Measurements from ENCODE around the gene GAS1. TPM values are rescaled to one million over a fixed set of nuclear protein-coding genes. Genes with fewer than 3 reads are reported as not detected.

The GAS1 gene, protein sequence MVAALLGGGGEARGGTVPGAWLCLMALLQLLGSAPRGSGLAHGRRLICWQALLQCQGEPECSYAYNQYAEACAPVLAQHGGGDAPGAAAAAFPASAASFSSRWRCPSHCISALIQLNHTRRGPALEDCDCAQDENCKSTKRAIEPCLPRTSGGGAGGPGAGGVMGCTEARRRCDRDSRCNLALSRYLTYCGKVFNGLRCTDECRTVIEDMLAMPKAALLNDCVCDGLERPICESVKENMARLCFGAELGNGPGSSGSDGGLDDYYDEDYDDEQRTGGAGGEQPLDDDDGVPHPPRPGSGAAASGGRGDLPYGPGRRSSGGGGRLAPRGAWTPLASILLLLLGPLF
- 113 TPM for total RNA-seq

- Histone ChIP-seq H3K9me3 (ENCODE audit: control insufficient read depth in 3 of 3, low read length in 3 of 3) (no peaks in the 10 kb centered on the region), H3K9ac (ENCODE audit: low read depth in 1 of 3, low read length in 3 of 3) (peak within 1 kb of the TSS; percentile 80 to 87 (median 84)), H3K27ac (ENCODE audit: low read depth, low read length) (peak within 1 kb of the TSS; percentile 74), H3K27me3 (ENCODE audit: control insufficient read depth in 3 of 3, insufficient read depth in 3 of 3, low read length in 3 of 3) (peaks cover 0 to 8% (median 1%) of the 10 kb centered on the region in 3 donors), H3K36me3 (ENCODE audit: control insufficient read depth in 3 of 3, insufficient read depth in 3 of 3, low read length in 3 of 3) (peaks cover 0 to 2% (median 0%) of the 10 kb centered on the region in 3 donors), H3K4me3 (ENCODE audit: low read length in 3 of 3) (peak within 1 kb of the TSS; percentile 85 to 96 (median 94)), H3K4me1 (ENCODE audit: control insufficient read depth in 3 of 3, insufficient read depth in 3 of 3, low read length in 3 of 3) (peaks cover 13 to 16% (median 13%) of the 10 kb centered on the region in 3 donors)
Observed at GRCh38 chr9:86947146-86948073, at the start of gene GAS1. Gene GAS1 (minus strand): TSS chr9:86947506. CDS start chr9:86946779, 727 bp downstream.

- Histone ChIP-seq H3K4me3 (ENCODE audit: low read length in 3 of 3) (no peak overlapping the region), H3K9me3 (ENCODE audit: control insufficient read depth in 3 of 3, low read length in 3 of 3) (no peaks in the 10 kb centered on the region), H3K36me3 (ENCODE audit: control insufficient read depth in 3 of 3, insufficient read depth in 3 of 3, low read length in 3 of 3) (no peaks in the 10 kb centered on the region), H3K27ac (ENCODE audit: low read depth, low read length) (no peak overlapping the region), H3K4me1 (ENCODE audit: control insufficient read depth in 3 of 3, insufficient read depth in 3 of 3, low read length in 3 of 3) (no peaks in the 10 kb centered on the region), H3K27me3 (ENCODE audit: control insufficient read depth in 3 of 3, insufficient read depth in 3 of 3, low read length in 3 of 3) (no peaks in the 10 kb centered on the region), H3K9ac (ENCODE audit: low read depth in 1 of 3, low read length in 3 of 3) (no peak overlapping the region)
Observed at GRCh38 chr9:86994231-86994630, 46.9 kb upstream of the GAS1 start.

DNA sequence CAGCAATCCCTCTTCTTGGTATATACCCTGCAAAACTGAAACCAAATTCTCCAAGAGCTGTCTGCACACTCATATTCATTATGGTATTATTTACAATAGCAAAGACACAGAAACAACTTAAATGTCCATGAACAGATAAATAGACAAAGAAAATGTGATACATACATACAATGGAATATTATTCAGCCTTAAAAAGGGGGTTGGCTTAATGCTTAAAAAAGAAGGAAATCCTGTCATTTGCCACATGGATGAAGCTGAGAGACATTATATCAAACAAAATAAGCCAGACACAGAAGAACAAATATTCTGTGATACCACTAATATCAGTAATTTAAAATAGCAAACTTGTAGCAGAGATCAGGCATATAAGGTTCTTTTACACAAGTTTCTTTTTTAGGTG, 46.5 kb upstream of the GAS1 start:
- H3K27me3 ChIP-seq (ENCODE audit: control insufficient read depth in 3 of 3, insufficient read depth in 3 of 3, low read length in 3 of 3): no peaks in the 10 kb centered on the region
- H3K27ac ChIP-seq (ENCODE audit: low read depth, low read length): no peak overlapping the region
- H3K9ac ChIP-seq (ENCODE audit: low read depth in 1 of 3, low read length in 3 of 3): no peak overlapping the region
- no peak overlapping the region for H3K4me3 ChIP-seq (ENCODE audit: low read length in 3 of 3)
- H3K9me3 ChIP-seq (ENCODE audit: control insufficient read depth in 3 of 3, low read length in 3 of 3): no peaks in the 10 kb centered on the region
- no peaks in the 10 kb centered on the region for H3K4me1 ChIP-seq (ENCODE audit: control insufficient read depth in 3 of 3, insufficient read depth in 3 of 3, low read length in 3 of 3)
- no peaks in the 10 kb centered on the region for H3K36me3 ChIP-seq (ENCODE audit: control insufficient read depth in 3 of 3, insufficient read depth in 3 of 3, low read length in 3 of 3)

- H3K9me3 ChIP-seq (ENCODE audit: control insufficient read depth in 3 of 3, low read length in 3 of 3): no peaks in the 10 kb centered on the region
- no peak overlapping the region for H3K9ac ChIP-seq (ENCODE audit: low read depth in 1 of 3, low read length in 3 of 3)
- H3K27me3 ChIP-seq (ENCODE audit: control insufficient read depth in 3 of 3, insufficient read depth in 3 of 3, low read length in 3 of 3): no peaks in the 10 kb centered on the region
- no peak overlapping the region for H3K27ac ChIP-seq (ENCODE audit: low read depth, low read length)
- H3K4me3 ChIP-seq (ENCODE audit: low read length in 3 of 3): no peak overlapping the region
- no peaks in the 10 kb centered on the region for H3K36me3 ChIP-seq (ENCODE audit: control insufficient read depth in 3 of 3, insufficient read depth in 3 of 3, low read length in 3 of 3)
- H3K4me1 ChIP-seq (ENCODE audit: control insufficient read depth in 3 of 3, insufficient read depth in 3 of 3, low read length in 3 of 3): no peaks in the 10 kb centered on the region
Observed at GRCh38 chr9:86991077-86991476, 43.8 kb upstream of the GAS1 start.

GRCh38 chr9:86990290-86990689, 43.0 kb upstream of the GAS1 start:
- Histone ChIP-seq H3K9ac (ENCODE audit: low read depth in 1 of 3, low read length in 3 of 3) (no peak overlapping the region), H3K36me3 (ENCODE audit: control insufficient read depth in 3 of 3, insufficient read depth in 3 of 3, low read length in 3 of 3) (no peaks in the 10 kb centered on the region), H3K27ac (ENCODE audit: low read depth, low read length) (no peak overlapping the region), H3K4me1 (ENCODE audit: control insufficient read depth in 3 of 3, insufficient read depth in 3 of 3, low read length in 3 of 3) (no peaks in the 10 kb centered on the region), H3K9me3 (ENCODE audit: control insufficient read depth in 3 of 3, low read length in 3 of 3) (no peaks in the 10 kb centered on the region), H3K4me3 (ENCODE audit: low read length in 3 of 3) (no peak overlapping the region), H3K27me3 (ENCODE audit: control insufficient read depth in 3 of 3, insufficient read depth in 3 of 3, low read length in 3 of 3) (no peaks in the 10 kb centered on the region)

- H3K4me1 ChIP-seq (ENCODE audit: control insufficient read depth in 3 of 3, insufficient read depth in 3 of 3, low read length in 3 of 3): peaks cover 5 to 20% (median 7%) of the 10 kb centered on the region in 3 donors
- no peaks in the 10 kb centered on the region for H3K9me3 ChIP-seq (ENCODE audit: control insufficient read depth in 3 of 3, low read length in 3 of 3)
- no peak overlapping the region for H3K4me3 ChIP-seq (ENCODE audit: low read length in 3 of 3)
- H3K27me3 ChIP-seq (ENCODE audit: control insufficient read depth in 3 of 3, insufficient read depth in 3 of 3, low read length in 3 of 3): no peaks in the 10 kb centered on the region
- no peak overlapping the region for H3K9ac ChIP-seq (ENCODE audit: low read depth in 1 of 3, low read length in 3 of 3)
- no peaks in the 10 kb centered on the region for H3K36me3 ChIP-seq (ENCODE audit: control insufficient read depth in 3 of 3, insufficient read depth in 3 of 3, low read length in 3 of 3)
- no peak overlapping the region for H3K27ac ChIP-seq (ENCODE audit: low read depth, low read length)
Observed at GRCh38 chr9:86987900-86988299, 40.6 kb upstream of the GAS1 start.

DNA sequence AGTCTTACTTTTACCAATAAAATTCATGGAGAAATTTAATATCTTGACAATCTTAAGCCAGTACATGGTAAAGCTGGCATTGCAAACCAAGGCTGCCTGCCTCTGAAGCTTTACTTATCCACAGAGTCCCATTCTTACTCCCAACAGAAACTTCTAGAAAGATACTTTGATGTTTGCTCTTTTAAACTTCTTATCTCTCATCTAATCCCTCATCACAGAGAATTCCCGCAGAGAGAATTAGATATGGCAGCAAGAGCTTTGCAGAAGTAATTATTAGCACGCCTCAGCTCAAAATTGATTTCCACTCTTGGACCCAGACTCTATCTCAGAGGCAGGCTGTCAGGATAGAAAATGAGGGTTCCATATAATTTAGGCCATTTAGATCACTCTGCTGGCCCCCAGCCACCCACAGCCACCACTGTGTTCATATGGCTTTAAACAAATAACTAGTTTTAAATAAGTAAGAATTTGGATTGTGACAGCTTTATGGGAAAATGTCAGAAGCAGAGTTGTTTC, 37.9 kb upstream of the GAS1 start:
- Histone ChIP-seq H3K27ac (ENCODE audit: low read depth, low read length) (no peak overlapping the region), H3K4me1 (ENCODE audit: control insufficient read depth in 3 of 3, insufficient read depth in 3 of 3, low read length in 3 of 3) (peaks cover 5 to 20% (median 7%) of the 10 kb centered on the region in 3 donors), H3K36me3 (ENCODE audit: control insufficient read depth in 3 of 3, insufficient read depth in 3 of 3, low read length in 3 of 3) (no peaks in the 10 kb centered on the region), H3K9me3 (ENCODE audit: control insufficient read depth in 3 of 3, low read length in 3 of 3) (no peaks in the 10 kb centered on the region), H3K27me3 (ENCODE audit: control insufficient read depth in 3 of 3, insufficient read depth in 3 of 3, low read length in 3 of 3) (no peaks in the 10 kb centered on the region), H3K9ac (ENCODE audit: low read depth in 1 of 3, low read length in 3 of 3) (no peak overlapping the region), H3K4me3 (ENCODE audit: low read length in 3 of 3) (no peak overlapping the region)

- Histone ChIP-seq H3K9ac (ENCODE audit: low read depth in 1 of 3, low read length in 3 of 3) (no peak overlapping the region), H3K4me1 (ENCODE audit: control insufficient read depth in 3 of 3, insufficient read depth in 3 of 3, low read length in 3 of 3) (peaks cover 5 to 20% (median 7%) of the 10 kb centered on the region in 3 donors), H3K27ac (ENCODE audit: low read depth, low read length) (no peak overlapping the region)
Observed at GRCh38 chr9:86983620-86984259, 36.4 kb upstream of the GAS1 start.

GRCh38 chr9:86983249-86983619, 35.9 kb upstream of the GAS1 start:
- Histone ChIP-seq H3K27me3 (ENCODE audit: control insufficient read depth in 3 of 3, insufficient read depth in 3 of 3, low read length in 3 of 3) (no peaks in the 10 kb centered on the region), H3K9me3 (ENCODE audit: control insufficient read depth in 3 of 3, low read length in 3 of 3) (no peaks in the 10 kb centered on the region), H3K4me1 (ENCODE audit: control insufficient read depth in 3 of 3, insufficient read depth in 3 of 3, low read length in 3 of 3) (peaks cover 5 to 20% (median 7%) of the 10 kb centered on the region in 3 donors), H3K27ac (ENCODE audit: low read depth, low read length) (no peak overlapping the region), H3K9ac (ENCODE audit: low read depth in 1 of 3, low read length in 3 of 3) (no peak overlapping the region), H3K4me3 (ENCODE audit: low read length in 3 of 3) (no peak overlapping the region), H3K36me3 (ENCODE audit: control insufficient read depth in 3 of 3, insufficient read depth in 3 of 3, low read length in 3 of 3) (no peaks in the 10 kb centered on the region)

More at GRCh38 chr9:86983620-86984259, 36.4 kb upstream of the GAS1 start:
- Histone ChIP-seq H3K36me3 (ENCODE audit: control insufficient read depth in 3 of 3, insufficient read depth in 3 of 3, low read length in 3 of 3) (no peaks in the 10 kb centered on the region), H3K9me3 (ENCODE audit: control insufficient read depth in 3 of 3, low read length in 3 of 3) (no peaks in the 10 kb centered on the region), H3K4me3 (ENCODE audit: low read length in 3 of 3) (peak overlapping the region in 1 of 3 donors; percentile 21), H3K27me3 (ENCODE audit: control insufficient read depth in 3 of 3, insufficient read depth in 3 of 3, low read length in 3 of 3) (no peaks in the 10 kb centered on the region)

Measured in skeletal muscle tissue (tissue), 4 donors.